CD4-positive, alpha-beta T cell treated with Interleukin-15 for 4 hours (primary cell): ENCODE measurements around the gene VASH2.

ENCODE experiments used
- DNase-seq: peaks from one replicate; pipeline ENCODE4 v3.0.0-alpha.2; 2020; ENCODE audit warnings: low spot score

VASH2 gene

DNA sequence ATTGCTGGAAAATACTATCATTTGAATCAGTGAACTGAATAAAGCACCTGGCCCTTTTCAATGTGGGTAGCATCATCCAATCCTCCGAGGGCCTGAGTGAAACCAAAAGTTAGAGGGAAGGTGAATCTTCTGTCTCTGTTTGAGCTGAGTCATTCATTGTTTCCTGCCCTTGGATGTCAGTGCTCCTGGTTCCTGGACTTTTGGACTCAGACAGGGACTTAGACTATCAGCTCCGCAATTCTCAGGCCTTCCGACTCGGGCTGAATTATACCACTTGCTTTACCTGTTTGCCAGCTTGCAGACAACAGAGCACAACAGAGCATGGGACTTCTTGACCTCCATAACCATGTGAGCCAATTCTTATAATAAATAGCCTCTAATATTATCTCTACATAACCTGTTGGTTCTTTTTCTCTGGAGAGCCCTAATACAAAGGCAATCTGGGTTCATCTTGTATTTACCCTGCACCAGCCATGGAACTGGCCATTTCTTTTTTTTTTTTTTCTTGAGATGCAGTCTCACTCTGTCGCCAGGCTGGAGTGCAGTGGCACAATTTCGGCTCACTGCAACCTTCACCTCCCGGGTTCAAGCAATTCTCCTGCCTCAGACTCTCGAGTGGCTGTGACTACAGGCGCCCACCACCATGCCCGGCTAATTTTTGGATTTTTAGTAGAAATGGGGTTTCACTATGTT is 19.2 kb upstream of the VASH2 start:
- no peak for DNase-seq

DNA sequence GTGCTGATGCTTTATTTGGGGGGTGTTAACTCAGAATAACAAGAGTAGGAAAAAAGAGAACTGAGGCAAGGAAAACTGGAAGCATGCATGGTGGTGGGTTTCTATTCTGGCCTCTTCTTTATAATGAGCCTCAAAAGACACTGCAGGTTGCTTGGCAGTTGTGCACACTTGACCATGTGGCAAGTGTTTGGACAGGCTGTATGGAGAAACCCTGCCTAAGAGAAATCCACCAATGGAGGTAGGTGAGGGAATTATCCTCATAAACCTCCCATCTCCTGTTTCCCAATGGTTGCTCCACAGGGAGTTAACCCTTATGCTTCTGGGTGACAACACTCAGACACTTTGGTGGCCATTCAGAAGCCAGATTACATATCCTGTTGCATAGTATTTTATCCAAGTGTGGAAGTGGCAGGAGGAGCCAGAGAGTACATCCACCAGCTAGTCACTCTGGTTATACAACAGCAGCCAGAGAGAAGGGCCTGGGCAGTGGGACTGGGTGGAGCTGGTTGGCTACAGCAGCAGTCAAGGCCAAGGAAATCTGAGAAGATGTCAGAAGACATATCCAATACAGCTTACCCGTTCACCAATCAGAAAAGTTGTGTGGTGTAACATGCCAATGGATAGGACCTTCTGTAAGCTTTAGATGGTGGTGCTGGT is 16.4 kb upstream of the VASH2 start:
- no peak for DNase-seq

- DNase-seq: no peak
Measured at GRCh38 chr1:212935387-212935981, 14.9 kb upstream of the VASH2 start.

DNA sequence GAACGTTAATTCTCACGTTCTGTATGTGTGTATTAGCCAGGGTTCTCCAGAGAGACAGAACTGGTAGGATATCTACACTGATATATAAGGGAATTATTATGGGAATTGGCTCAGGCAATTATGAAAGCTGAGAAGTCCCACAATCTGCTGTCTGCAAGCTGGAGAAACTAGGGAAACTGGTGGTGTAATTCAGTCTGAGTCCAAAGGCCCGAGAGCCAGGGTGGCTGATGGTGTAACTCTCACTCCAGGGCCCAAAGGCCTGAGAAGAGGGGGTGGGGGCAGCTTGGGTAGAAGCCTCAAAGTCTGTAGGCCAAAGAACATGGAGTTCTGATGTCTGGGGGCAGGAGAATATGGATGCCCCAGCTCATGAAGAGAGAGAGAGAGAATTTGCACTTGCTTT is 13.3 kb upstream of the VASH2 start:
- DNase-seq: no peak

GRCh38 chr1:212938846-212939245 is 11.5 kb upstream of the VASH2 start:
- no peak for DNase-seq

GRCh38 chr1:212941452-212941851 is 8.9 kb upstream of the VASH2 start:
- DNase-seq: no peak

- DNase-seq: no peak
Measured at GRCh38 chr1:212942679-212943392, 7.5 kb upstream of the VASH2 start.

DNA sequence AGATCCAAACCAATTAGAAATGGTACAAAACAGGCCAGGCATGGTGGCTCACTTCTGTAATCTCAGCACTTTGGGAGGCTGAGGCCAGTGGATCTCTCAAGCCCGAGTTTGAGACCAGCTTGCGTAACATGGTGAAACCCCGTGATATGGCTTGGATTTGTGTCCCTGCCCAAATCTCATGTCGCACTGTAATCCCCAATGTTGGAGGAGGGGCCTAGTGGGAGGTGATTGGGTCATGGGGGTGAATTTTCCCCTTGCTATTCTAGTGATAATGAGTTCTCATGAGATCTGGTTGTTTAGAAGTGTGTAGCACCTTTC is 7.0 kb upstream of the VASH2 start:
- no peak for DNase-seq

- DNase-seq: no peak
Measured at GRCh38 chr1:212944229-212944901, 6.0 kb upstream of the VASH2 start.

DNA sequence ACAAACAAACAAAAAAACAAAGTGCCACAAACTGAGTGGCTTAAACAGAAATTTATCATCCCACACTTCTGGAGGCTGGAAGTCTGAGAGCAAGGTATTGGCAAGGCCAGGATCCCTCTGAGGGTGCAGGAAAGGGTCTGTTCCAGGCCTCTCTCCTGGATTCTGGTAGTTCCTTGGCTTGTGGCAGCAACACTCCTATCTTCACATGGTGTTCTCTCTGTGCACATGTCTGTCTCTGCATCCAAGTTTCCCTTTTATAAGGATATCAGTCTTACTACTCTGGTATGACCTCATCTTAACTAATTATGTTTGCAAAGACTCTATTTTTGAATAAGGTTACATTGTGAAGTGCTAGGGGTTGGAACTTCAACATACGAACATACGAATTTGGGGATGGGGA is 5.3 kb upstream of the VASH2 start:
- DNase-seq: no peak

- DNase-seq: no peak
Measured at GRCh38 chr1:212945463-212946160, 4.7 kb upstream of the VASH2 start.

- no peak for DNase-seq
Measured at GRCh38 chr1:212946872-212947271, 3.5 kb upstream of the VASH2 start.

DNA sequence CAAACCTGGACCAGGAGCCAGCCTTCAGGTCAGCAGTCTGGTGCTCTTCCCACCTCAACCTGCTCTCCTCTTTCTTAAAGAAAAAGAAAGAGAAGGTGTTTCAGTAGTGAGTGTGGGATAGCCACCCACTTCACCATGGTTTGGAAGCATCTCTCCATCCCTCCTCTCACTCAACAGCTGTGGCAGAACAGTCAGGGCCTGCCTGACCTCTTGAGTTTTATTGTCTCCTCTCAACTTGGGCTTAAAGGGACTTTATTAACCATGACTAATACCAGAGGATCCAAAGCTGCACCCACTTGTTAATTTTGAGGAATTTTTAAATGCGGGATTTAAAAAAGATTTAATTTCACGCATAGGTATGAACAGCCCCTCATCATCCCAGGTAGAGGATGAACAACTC is 570 bp upstream of the VASH2 start:
- DNase-seq: no peak

- DNase-seq: no peak
Measured at GRCh38 chr1:212951126-212951946, 995 bp downstream of the VASH2 start.

DNA sequence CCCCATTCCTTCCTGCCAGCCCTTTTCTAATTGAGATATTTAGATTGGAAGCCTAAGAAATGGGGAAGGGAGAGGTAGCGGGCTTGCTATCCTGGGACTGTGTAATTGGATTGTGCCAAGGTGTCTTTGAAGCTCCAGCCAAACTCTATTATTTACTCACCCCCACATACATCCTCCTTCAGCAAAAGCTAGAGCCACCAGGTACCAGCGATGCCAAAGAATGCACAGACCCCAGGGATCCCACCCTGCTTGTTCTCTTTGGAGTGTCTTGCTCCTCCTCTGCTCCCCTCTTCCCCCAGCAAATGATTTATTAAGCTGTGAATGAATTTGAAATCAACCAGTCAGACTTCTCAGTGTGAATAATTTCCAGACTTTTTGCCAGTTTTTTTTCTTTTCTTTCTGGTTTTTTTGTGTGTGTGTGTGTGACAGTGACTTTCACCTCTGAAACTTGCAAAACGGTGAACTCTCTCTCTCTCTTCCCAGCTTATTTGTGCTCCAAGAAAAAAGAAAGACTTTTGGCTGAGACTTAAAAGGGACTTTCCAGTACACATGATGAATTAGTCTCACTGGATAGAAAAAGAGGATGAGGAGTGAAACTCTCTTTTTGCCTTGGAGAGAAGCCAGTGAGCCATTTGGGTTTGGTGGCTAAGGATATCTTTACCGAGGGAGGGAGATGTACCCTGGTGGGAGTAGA is 1.8 kb downstream of the VASH2 start:
- DNase-seq: no peak

- DNase-seq: no peak
Measured at GRCh38 chr1:212952641-212952976, 2.3 kb downstream of the VASH2 start.

DNA sequence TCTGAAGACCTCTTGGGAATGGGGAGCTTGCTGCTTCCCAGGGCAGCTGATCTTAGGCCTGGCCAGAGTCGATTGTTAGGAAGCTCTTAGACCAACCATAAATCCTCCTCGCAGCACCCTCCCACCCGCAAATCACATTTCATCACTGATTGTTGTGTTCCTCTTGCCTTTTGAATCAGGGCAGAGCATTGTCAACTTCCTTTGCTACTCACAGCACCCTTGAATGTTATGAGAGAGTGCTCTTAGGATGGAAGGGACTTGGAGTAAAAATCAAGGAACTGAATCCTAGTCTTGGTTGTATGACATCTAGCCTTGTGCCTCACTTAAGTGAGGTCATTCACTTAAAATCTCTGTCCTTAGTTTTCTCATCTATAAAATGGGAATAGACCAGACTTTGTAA is 3.0 kb downstream of the VASH2 start:
- DNase-seq: no peak

DNA sequence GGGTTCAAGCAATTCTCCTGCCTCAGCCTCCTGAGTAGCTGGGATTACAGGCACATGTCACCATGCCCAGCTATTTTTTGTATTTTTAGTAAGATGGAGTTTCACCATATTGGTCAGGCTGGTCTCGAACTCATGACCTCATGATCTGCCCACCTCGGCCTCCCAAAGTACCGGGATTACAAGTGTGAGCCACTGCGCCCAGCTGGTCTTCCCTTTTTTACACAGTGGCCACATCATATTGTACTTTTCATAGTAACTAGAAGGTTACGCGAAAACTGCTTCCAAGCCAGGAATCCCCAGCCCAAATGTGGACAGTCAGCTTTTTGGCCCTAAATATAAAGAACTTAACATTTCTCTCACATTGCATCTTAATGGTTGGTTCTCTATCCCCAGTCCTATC is 4.2 kb downstream of the VASH2 start:
- no peak for DNase-seq

- DNase-seq: no peak
Measured at GRCh38 chr1:212955098-212955497, 4.8 kb downstream of the VASH2 start.

GRCh38 chr1:212955961-212956620 is 5.8 kb downstream of the VASH2 start:
- no peak for DNase-seq
